GM19035 (cell line): Measurements from ENCODE around the gene ATP13A3.

Source experiments
- ATAC-seq: cut with Tn5 transposase; IDR thresholded peaks from one replicate; pipeline ENCODE4 v1.9.1; 2021; ENCODE audit not compliant: unreplicated experiment

ATP13A3 gene

DNA sequence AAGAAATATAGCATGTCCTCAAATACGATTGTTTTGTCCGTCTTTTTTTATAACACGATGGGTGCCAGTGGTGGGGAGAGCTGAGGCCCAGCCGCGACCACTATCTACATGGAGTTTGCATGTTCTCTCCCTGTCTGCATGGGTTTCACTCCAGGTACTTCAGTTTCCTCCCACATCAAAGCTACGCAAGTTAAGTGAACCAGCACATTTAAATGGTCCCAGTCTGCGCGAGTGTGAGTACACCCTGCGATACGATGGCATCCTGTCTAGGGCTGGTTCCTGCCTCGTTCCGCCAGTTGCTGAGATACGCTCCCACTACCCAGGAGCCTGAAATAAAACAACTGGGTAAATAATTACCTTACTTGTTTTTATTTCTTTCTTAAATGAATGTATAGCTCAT, 40.6 kb downstream of the ATP13A3 start:
- no peak for ATAC-seq

DNA sequence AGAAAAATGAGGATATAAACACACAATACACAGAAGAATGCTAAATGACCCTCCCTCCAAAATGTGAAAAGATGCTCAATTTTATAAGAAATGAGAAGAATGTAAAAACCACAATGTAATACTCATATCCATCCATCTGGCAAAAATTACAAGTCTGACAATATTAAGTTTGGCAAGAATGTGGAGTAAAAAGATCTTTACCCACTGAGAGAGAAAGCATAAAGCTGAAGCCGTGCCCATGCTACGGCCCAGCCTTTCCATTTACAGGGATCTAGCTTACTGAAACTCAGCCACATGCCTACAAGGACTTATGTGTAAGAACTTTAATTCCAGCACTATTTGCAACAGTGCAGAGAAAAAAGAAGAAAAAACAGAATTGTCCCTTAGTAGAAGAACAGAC, 42.9 kb downstream of the ATP13A3 start:
- ATAC-seq: no peak

DNA sequence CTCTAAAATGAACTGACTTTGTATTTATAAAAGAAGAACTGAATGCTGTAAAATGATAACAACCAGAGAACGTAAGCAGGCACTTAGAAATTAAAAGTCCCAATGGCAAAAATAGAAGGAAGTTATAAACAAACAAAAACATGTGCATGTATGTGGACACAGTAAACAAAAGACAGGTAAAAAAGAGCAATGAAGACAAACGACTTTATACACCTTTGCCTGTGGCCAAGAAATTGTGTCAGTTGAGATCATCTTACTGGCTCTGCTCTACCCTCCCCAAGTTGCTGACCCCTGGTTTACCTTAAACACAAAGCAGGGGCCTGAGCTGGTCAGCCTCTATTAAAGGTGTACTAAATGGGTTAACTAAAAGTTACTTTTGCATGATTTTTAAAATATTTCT, 46.0 kb downstream of the ATP13A3 start:
- ATAC-seq: no peak

DNA sequence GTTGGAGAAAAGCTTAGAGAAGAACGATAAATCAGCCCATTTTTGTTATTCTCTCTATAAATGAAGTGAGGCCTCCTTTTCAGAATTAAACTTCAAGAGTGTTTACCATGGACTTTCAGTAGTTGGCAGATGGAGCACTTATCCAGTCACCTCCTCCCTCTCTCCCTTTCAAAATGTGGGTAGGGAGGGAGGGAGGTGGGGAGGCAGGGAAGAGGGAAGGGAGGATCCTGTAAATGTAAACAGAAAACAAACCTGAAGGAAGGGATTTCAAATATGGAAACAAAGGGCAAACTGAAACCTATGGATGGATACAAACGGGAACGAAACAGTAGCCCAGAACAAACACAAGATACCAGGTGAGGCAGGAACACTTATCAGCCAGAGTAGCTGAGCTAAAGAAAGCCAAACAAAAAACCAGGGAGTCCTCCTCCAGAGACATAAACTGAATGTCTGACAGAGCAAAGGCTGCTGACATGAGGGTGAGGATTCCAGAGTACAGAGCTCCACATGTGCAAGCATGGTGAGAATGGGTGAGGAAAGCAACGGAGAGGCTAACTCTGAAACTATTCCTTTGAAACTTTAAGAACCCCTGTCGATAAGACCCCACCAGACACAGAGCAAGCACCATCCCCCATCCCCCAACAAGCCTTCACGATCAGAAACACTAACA, 46.8 kb downstream of the ATP13A3 start:
- no peak for ATAC-seq

DNA sequence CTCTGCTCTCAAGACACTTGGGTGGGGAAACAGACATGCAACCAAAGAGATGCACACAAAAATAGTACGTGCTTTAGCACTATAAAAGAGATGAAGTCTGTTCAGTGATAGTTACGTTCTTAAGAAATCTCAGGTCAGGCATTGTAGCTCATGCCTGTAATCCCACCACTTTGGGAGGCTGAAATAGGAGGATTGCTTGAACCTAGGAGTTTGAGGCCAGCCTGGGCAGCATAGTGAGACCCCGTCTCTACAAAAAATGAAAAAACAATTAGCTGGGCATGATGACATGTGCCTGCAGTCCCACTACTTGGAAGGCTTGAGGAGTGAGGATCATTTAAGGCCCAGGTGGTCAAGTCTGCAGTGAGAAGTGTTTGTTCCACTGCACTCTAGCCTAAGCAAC, 52.3 kb downstream of the ATP13A3 start:
- ATAC-seq: no peak

DNA sequence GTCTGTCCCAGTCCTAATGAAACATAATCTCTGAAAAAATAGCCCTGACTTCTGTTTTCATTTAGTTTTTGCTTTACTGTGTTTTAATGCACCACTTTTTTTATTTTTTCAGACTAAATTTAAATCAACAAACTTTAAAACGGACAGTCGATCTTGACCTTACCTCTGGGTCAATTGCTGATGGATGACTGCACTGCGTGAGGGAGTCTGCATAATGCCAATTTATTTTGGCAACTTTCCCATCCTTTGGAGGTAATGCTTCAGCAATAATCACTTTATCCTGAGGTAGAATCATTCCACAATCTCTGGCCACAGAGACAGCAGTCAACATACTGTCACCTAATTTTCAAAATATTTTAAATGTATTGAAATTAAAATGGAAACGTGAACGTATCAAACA, 55.2 kb downstream of the ATP13A3 start:
- ATAC-seq: no peak

DNA sequence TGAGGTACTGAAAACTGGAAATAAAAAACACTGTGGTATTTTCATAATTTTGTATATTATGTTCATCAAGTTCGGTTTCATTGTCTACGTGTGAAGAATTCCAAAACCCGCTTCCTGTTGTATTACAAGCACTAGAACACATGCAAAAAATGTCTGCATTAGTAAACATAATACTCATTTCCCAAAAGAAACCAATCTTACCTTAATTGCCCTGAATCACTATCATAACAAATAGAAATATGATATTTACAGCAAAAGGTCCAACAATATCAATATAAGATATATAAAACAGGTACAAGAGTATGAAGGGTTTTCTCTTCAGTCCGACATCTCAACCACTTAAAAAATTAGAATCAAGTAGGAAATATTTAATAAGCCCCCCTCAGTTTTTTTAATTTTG, 61.4 kb downstream of the ATP13A3 start:
- ATAC-seq: no peak

DNA sequence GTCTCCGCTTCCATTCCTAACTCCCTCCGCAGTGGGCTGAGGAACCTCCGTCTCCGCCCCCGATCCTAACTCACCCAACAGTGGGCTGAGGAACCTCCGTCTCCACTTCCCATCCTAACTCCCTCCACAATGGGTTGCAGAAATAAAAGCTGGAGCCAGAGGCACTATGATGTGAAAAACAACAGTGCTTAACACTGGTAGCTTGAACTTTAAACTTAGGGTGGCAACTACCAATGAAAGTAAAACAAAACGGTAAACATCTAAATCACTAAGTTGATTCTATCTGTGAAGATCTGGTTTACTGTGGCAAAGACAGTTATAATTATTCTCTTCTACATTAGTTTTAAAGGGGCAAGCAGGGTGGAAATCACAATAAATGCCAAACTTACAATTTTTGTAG, 61.8 kb downstream of the ATP13A3 start:
- ATAC-seq: no peak

DNA sequence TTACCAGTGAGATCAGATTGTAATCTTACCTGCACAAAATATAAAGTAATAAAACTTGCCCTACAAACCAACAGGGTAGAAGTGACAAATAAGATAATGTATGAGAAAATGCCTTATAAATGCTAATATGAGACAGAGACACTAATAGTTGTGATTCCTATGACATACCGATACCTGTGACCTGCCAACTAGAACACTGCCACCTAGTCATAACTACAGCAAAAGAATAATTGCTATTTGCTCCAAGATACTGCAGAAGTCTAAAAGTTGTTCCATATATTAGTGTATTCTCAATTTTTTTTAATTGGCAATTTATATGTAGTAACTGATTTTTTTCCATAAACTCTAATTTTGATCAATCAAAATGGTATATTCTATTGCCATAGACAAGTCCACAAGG, 62.4 kb downstream of the ATP13A3 start:
- ATAC-seq: no peak

DNA sequence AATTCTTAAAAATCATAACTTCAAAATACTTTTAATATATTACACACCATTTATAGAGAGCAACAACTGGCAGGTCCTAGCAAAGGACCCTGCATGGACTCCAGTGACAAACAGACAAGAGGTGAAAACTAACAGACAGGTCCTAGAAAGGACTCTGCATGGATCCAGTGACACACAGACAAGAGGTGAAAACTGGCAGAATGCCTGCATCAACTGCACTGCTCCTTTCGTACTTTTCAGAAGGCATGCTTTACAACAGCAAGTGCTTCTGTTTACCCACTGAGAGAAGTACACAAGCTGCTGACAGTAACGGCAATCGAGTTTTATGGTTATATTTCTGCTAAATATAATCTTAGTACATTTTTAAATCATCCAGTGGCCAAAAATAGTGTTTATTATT, 63.5 kb downstream of the ATP13A3 start:
- ATAC-seq: no peak

DNA sequence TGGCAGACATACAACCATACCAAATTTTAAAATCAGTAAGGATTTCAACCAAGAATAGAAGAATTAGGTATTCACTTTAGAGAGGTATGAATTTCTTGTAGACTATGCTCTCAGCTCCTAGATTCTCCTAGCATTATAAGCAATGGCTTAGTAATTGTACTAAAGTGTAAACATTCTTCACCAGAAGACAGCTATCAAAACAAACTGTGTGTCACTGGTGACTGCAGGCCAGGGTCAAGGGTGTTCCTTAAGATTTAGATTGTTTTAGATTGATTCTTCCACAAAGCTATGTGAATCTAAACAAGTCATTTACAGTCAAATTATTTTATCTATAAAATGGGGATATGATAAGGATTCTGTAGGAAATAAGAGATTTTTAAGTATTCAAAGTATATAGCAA, 64.6 kb downstream of the ATP13A3 start:
- no peak for ATAC-seq

DNA sequence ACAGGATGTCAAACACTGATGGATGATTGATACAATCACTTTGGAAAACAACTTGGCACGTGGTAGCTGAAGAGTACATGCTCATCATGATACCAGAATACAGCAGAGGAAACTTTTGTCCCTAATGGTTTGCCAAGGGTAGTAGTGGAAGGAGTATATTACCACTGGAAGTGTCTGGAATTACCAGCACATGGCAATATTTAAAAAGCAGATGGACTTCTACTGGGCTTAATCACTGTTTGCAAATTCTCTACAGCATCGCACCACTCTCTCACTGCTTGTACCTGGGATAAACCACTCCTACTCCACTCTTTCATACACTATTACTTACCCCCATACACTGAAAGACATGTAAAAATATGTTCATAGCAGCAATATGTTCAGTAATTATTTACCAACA, 68.1 kb downstream of the ATP13A3 start:
- ATAC-seq: no peak

DNA sequence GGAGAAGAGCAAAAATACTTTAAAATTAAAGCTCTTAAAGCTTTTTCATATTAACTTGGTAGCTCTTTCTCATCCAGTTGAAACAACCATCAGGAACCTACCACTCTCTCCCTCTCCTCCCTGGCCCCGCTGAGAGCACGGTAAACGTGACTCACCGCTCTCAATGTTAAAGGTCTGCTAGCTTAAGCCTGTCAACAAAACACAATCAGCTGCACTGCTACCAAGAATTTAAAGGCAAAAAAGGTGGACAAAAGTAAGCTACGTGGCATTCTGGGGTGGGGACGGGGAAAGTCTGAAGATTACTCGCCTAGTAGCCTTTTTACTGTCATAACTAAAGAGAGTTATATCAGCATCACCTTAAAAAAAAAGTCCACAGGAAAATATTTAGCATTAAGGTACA, 79.4 kb downstream of the ATP13A3 start:
- ATAC-seq: no peak

DNA sequence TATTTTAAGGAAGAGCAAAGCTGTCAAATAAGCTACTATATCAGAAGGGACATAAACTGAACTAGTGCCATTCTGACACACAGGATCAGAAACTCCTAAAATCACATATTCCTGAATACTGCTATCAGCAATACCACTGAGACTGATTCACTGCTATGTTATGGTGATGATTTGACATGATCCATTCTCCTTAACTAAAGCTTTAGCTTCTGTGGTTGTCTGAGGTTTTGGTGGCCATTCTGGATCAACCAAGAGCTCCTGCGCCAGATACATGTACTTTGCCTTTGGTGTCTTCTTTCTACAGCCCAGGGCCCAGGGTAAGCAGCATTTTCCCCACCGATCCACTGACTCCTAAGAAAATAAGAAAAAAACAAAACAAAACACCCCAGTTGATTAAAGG, 81.0 kb downstream of the ATP13A3 start:
- no peak for ATAC-seq

DNA sequence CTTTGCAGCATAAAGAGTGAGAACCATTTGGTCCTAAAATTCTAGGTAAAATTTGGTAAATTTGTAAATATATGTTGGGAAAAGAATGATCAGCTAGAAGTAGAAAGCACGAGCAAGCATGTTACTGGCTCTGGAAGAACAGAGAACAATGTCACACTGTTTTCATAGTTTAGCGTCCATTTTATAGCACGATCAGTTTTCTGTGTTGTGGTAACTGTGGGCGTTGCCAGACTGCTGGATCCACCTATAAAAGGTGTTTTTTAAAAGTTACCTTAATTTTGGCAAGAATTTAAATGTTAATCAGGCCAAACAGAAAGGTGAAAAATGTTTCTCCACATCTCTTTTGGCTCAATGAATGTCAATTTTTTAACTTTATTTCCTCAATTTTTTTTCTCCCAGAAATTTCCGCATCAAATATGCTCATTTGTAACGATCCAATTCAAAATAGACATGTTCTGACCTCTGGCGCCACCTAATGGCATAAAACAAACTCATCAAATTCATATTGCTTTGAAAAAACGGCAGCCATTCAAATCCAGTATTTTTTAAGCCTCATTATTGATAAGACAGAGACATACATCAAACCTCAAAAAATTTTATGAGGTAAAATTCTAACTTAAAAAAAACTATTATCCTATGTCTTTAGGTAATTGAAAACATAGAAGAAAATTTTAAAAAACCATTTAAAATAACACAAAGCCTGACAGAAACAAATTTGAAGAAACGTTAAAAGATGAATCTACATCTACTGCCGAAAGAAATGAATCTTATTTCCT, 82.2 kb downstream of the ATP13A3 start:
- no peak for ATAC-seq

DNA sequence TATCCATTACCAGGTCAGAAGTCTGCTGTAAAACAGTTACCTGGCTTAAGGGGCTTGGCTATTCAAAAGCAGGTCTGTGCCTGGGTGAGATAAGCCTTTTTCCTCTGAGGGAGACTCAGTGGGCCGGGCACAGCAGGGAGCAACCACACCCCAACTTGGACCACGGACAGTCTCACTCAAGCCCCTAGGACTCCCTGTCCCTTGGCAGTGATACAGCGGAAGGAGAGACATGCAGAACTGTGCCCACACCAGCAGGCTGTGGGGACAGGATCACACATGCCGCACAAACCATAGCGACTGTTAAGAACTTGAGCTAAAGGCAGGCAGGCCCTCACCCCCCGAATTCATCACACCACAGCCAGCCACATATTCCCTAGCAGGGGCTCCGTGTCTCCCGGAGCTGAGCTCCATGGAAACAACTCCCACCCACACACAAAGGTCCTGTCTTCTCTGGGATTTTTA, 84.9 kb downstream of the ATP13A3 start:
- ATAC-seq: no peak

DNA sequence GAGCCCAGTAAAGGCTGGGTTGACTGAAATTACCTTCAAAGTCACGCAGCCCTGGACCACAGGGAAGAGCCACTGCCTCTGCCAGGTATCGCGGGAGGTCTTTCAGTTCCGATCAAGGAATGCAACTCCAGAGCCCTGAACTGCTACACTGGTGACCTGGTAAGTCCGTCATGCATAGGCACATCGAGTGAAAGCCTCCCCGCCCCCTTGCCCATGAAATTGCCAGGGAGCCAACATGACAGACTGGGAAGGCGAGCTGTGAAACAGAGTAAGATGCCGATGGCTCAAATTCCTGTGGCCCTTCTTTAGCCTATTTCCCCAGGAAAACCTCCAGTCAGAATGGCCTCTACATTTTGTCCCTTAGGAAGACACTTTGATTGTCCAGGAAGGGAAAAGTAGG, 85.5 kb downstream of the ATP13A3 start:
- ATAC-seq: no peak

DNA sequence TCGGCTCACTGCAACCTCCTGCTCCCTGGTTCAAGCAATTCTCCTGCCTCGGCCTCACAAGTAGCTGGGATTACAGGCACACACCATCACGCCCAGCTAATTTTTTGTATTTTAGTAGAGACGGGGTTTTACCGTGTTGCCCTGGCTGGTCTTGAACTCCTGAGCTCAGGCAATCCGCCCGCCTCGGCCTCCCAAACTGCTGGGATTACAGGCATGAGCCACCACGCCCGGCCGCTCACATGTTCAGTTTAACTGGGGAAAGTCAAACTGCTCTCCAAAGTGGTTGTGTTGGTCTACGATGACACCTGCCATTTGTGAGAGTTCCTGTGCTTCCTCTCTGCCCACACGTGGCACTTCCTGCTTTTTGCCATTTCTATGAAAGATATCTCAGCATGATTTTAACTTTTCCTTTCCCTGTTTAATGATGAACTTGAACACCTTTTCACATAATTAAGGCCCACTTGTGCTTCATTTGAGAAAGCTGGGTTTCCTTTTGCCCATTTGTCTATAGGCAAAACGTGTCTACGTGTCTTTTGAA, 86.9 kb downstream of the ATP13A3 start:
- ATAC-seq: no peak

DNA sequence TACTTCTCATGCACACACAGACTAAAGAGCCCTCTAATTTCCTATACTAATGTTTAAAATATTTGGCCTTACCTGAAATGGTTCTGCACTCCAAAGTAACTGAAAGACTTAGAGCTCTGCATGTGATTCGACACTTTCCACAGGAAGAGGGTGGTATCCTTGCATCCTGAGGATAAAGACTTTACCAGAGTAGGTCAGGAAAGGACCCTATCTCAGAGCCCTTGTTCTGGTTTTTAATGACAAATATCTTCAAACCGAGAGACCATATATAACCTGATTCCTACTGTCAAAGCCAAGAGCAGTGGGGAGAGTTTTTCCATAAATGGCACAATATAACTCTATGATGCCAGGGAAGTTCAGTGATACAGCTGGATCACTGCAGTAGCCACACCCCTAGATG, 87.6 kb downstream of the ATP13A3 start, which contains the start of gene GP5:
Gene GP5, minus strand, starts transcription at position 101 of the 400 bp plus-strand sequence. CDS start 984 bp downstream, outside the sequence.
- no peak for ATAC-seq

DNA sequence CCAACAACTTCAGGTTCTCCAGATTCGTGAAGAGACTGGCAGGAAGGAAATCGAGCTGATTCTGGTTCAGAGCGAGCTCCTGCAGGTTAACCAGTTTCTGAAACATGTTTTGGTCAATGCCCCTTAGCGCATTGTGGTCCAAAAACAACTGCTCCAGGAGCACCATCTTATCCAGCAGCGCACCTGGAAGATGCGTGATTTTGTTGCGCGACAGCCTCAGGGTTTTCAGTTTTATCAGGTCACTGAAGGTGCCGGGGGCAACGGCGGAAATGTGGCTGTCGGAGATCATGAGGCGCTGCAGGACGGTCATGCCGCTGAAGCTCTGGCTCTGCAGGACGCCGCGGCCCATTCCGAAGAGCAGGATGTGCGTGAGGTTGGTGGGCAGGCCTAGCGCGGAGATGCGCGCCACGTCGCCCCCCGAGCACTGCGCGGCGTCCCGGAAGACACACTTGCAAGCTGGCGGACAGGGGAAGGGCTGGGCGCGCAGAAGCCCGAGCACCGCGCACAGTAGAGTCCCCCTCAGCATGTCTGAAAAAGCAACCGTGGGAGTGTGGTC, 89.0 kb downstream of the ATP13A3 start:
- no peak for ATAC-seq

DNA sequence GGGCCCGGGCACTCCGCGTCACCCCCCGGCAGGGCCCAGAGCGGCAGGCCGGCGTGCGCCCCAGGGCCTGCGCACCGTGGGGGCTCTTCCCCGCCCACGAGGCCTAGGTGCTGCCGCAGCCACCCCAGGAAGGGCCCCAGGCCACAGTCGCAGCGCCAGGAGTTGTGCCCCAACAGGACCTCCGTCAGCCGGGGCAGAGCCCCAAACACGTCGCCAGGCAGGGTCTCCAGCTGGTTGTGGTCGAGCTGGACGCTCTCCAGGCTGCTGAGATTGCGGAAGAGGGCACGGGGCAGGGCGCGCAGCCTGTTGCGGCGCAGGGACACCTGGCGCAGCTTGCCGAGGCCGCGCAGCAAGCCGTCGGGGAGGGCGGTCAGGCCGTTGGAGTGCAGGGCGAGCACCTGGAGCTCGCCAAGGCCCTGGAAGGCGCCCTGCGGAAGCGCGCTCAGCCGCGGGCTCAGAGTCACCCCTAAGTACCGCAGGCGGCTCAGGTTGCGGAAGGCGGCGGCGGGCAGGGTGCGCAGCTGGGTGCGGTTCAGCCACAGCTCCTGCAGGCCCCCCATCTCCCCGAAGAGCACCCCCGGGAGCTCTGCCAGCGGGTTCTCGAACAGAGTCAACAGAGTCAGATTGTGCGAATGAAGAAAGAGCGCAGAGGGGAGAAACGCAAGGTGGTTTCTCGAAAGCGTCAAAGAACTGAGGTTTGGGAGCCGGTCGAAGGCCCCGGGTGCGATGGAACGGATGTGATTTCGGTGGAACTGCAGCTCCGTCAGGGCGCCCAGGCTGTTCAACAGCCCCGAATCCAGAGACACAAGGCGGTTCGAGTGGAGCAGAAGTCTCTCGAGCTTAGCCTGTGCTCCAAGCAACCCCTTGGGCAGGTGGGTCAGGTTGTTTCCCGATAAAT, 89.7 kb downstream of the ATP13A3 start:
- ATAC-seq: no peak
